OCI-LY7 (cell line): ENCODE data around the gene ZFAND2B. TPM values are rescaled to one million over a fixed set of nuclear protein-coding genes. Genes with fewer than 3 reads are reported as not detected.

Source experiments
- BruUV-seq: library from RNA; stranded (reverse); fragments of 400-500 nt; replicated peaks from 2 replicates; lab custom pipeline; 2021; lab: Mats Ljungman, UMichigan
- CTCF ChIA-PET: fragments of 300-600 bp; sonication (Branson Sonifier 250); formaldehyde crosslinking; loops from one replicate; lab custom pipeline; 2022; ENCODE audit warnings: antibody characterized with exemption; ENCODE audit not compliant: unreplicated experiment; lab: Charles Lee
- POLR2A ChIA-PET: fragments of 300-600 bp; sonication (Branson Sonifier 250); formaldehyde crosslinking; loops from one replicate; lab custom pipeline; 2022; ENCODE audit warnings: antibody characterized with exemption; lab: Charles Lee
- DNase-seq: peaks from one replicate; pipeline ENCODE4 v3.0.0-alpha.2; 2015; ENCODE audit warnings: low spot score
- H2AFZ ChIP-seq: fragments of 200-600 bp; sonication (generic), shearing (Covaris generic); 2 replicates; pipeline ENCODE4 v1.6.1; 2014; ENCODE audit warnings: mild to moderate bottlenecking, antibody characterized with exemption, low read length, moderate library complexity
- H3K27ac ChIP-seq: fragments of 200-600 bp; sonication (generic); 2 replicates; pipeline ENCODE4 v1.5.1; 2014; ENCODE audit warnings: mixed run types, low read depth, mild to moderate bottlenecking, moderate library complexity, low read length, inconsistent platforms; ENCODE audit not compliant: poor library complexity, severe bottlenecking
- H3K36me3 ChIP-seq: fragments of 200-600 bp; sonication (generic); 2 replicates; pipeline ENCODE4 v1.6.1; 2014; ENCODE audit warnings: mild to moderate bottlenecking, antibody characterized with exemption, low read length, moderate library complexity, mixed read lengths; ENCODE audit not compliant: insufficient read depth
- H3K4me1 ChIP-seq: fragments of 200-600 bp; sonication (generic); 2 replicates; pipeline ENCODE4 v1.5.1; 2014; ENCODE audit warnings: mild to moderate bottlenecking, low read length; ENCODE audit not compliant: insufficient read depth, poor library complexity, severe bottlenecking
- H3K4me2 ChIP-seq: fragments of 200-600 bp; sonication (generic); 2 replicates; pipeline ENCODE4 v1.6.1; 2014; ENCODE audit warnings: mild to moderate bottlenecking, low read length
- H3K4me3 ChIP-seq: fragments of 200-600 bp; sonication (generic); 2 replicates; pipeline ENCODE4 v1.5.1; 2014; ENCODE audit warnings: mild to moderate bottlenecking, low read depth, low read length; ENCODE audit not compliant: poor library complexity, severe bottlenecking
- H3K79me2 ChIP-seq: fragments of 200-600 bp; sonication (generic); 2 replicates; pipeline ENCODE4 v1.6.1; 2016; ENCODE audit warnings: low read depth, mild to moderate bottlenecking, low read length, moderate library complexity, mixed read lengths; ENCODE audit not compliant: insufficient read depth
- H3K9me2 ChIP-seq: fragments of 200-600 bp; sonication (generic); 2 replicates; pipeline ENCODE4 v1.6.1; 2016; ENCODE audit warnings: mild to moderate bottlenecking, low read length, mixed read lengths; ENCODE audit not compliant: insufficient read depth
- H3K9me3 ChIP-seq: fragments of 200-600 bp; sonication (generic); 2 replicates; pipeline ENCODE4 v1.6.1; 2014; ENCODE audit warnings: mild to moderate bottlenecking, mixed run types, low read length, mixed read lengths
- H4K20me1 ChIP-seq: fragments of 200-600 bp; sonication (generic); 2 replicates; pipeline ENCODE4 v1.6.1; 2014; ENCODE audit warnings: mild to moderate bottlenecking, antibody characterized with exemption, low read length, moderate library complexity, mixed read lengths; ENCODE audit not compliant: insufficient read depth
- EZH2phosphoT487 ChIP-seq: fragments of 200-600 bp; sonication (generic); IDR thresholded peaks from 2 replicates; pipeline ENCODE4 v1.6.1; 2018; ENCODE audit warnings: low read depth, borderline replicate concordance, mild to moderate bottlenecking, mixed run types, antibody characterized with exemption, low read length, moderate library complexity, mixed read lengths
- intact Hi-C: fragments of 100-400 bp; cut with micrococcal nuclease; formaldehyde crosslinking; loops from one replicate; pipeline ENCODE4 v1.10.0; 2022; ENCODE audit not compliant: unreplicated experiment
- total RNA-seq, 2 experiments: library from RNA; depleted of rRNA in 1 of 2; stranded (reverse); fragments of >200 nt in 1 of 2; shearing (Covaris generic) in 1 of 2; gene quantifications; 2 replicates each; pipeline ENCODE4 v1.2.3, GENCODE V29; 2014 to 2022
- TF ChIP-seq, protein P1 (sequence below): fragments of 200-600 bp; sonication (generic); conservative IDR thresholded peaks from 2 replicates; pipeline ENCODE4 v1.5.1; 2014; ENCODE audit warnings: mild to moderate bottlenecking, antibody characterized with exemption, low read length, moderate library complexity, mixed read lengths

The ZFAND2B gene
- total RNA-seq, 2 experiments from 2014 or later = 35.9 to 51.6 TPM

DNA sequence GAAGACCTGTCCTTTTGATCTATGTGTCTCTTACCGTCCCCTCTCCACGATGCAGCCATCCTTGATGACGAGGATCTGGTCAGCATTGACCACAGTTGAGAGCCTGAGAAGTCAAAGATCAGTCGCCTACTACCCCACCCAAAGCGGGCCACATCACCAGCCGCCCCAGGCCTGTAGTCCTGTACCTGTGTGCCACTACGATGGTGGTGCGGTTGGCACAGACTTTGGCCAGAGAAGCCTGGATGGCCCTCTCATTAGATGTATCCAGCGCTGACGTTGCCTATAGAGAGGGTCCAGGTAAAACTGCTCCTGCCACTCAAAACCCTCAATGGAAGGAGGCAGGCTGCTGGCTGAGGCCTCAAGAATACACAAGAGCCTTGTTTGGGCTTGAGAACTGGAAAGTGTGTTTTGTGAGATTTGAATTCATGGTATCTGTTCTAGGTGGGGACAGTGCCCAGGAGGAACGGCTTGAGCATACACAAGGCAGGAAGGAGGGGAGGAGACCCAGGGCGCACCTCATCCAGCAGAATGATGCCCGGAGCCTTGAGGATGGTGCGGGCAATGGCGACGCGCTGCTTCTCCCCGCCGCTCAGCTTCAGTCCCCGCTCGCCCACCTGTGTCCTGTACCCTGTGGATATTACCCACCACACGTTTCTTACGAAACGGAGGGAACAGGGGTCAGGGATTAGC, 3.8 kb downstream of the ZFAND2B start:
- Histone ChIP-seq H3K36me3 (peaks cover 52% of the 10 kb centered on the region), H3K9me3 (no peaks in the 10 kb centered on the region), H3K9me2 (no peaks in the 10 kb centered on the region), H4K20me1 (no peaks in the 10 kb centered on the region), H3K79me2 (peaks cover 4% of the 10 kb centered on the region; the same call in 1 of the 2 replicates), H3K4me3 (no peak overlapping the region), H3K27ac (no peak overlapping the region), H3K4me2 (no peak overlapping the region), H2AFZ (no peak overlapping the region), H3K4me1 (peaks cover 17% of the 10 kb centered on the region)
- no peak for DNase-seq
- TF ChIP-seq EZH2phosphoT487 = no peak
- TF ChIP-seq, protein P1, sequence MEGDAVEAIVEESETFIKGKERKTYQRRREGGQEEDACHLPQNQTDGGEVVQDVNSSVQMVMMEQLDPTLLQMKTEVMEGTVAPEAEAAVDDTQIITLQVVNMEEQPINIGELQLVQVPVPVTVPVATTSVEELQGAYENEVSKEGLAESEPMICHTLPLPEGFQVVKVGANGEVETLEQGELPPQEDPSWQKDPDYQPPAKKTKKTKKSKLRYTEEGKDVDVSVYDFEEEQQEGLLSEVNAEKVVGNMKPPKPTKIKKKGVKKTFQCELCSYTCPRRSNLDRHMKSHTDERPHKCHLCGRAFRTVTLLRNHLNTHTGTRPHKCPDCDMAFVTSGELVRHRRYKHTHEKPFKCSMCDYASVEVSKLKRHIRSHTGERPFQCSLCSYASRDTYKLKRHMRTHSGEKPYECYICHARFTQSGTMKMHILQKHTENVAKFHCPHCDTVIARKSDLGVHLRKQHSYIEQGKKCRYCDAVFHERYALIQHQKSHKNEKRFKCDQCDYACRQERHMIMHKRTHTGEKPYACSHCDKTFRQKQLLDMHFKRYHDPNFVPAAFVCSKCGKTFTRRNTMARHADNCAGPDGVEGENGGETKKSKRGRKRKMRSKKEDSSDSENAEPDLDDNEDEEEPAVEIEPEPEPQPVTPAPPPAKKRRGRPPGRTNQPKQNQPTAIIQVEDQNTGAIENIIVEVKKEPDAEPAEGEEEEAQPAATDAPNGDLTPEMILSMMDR = no peak
- CTCF ChIA-PET = no interaction called here
- intact Hi-C loops = no loop called here
- BruUV-seq = no TSS peak
- POLR2A ChIA-PET = no interaction called here

DNA sequence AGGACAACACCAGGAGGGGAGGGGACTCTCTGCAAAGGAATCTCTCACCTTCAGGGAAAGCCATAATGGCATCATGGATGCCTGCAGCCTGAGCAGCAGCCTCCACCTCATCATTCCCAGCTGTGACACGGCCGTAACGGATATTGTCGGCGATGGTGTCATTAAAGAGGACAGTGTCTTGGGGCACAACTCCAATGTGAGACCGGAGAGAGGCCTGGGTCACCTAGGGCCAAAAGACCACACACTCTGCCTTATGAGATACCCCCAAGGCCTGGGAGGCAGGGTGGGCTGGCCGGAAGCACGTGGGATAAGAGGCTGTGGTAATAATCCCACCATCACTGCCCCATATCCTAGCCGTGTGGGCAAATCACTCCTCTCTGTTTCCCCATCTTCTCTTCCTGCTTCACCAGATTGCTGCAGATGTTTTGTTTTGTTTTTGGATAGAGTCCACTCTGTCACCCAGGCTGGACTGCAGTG, 4.3 kb downstream of the ZFAND2B start:
- intact Hi-C loops = loop anchor here (1.0 kb wide), 1 partner anchor 51 kb away; the partner anchor contains the start of gene NHEJ1
- no peak overlapping the region for H3K4me3 ChIP-seq

More for the DNA sequence above, 4.3 kb downstream of the ZFAND2B start:
- DNase-seq = no peak
- peaks cover 4% of the 10 kb centered on the region; the same call in 1 of the 2 replicates for H3K79me2 ChIP-seq
- ChIA-PET POLR2A (interaction anchor here (0.7 kb wide), 2 partner anchors 28 to 56 kb away, joined by 5 read pairs; no protein-coding TSS in a partner anchor), CTCF (interaction anchor here (0.8 kb wide), 1 partner anchor 84 kb away, joined by 4 read pairs; no protein-coding TSS in a partner anchor)
- no peak overlapping the region for H3K4me2 ChIP-seq
- no peaks in the 10 kb centered on the region for H3K9me3 ChIP-seq
- no peaks in the 10 kb centered on the region for H3K9me2 ChIP-seq
- peaks cover 52% of the 10 kb centered on the region for H3K36me3 ChIP-seq
- no peak overlapping the region for H2AFZ ChIP-seq
- no peak for TF ChIP-seq EZH2phosphoT487
- TF ChIP-seq, protein P1 = no peak
- BruUV-seq = no TSS peak
- no peaks in the 10 kb centered on the region for H4K20me1 ChIP-seq
- H3K27ac ChIP-seq = peak overlapping the region; percentile 13
- peaks cover 13% of the 10 kb centered on the region for H3K4me1 ChIP-seq
